Suprapubic skin (tissue), 4 donors: ENCODE measurements around the gene MYZAP. TPM values are rescaled to one million over a fixed set of nuclear protein-coding genes. Genes with fewer than 3 reads are reported as not detected.

Source experiments
- DNase-seq, 2 donors: peaks; one replicate each; pipeline ENCODE4 v3.0.0-alpha.2; 2019; ENCODE audit warnings: low spot score in 2 of 2
- H3K27ac ChIP-seq: fragments of 200-600 bp; sonication (generic); one replicate; pipeline ENCODE4 v1.5.1; 2019
- H3K27me3 ChIP-seq: fragments of 200-600 bp; sonication (generic); one replicate; pipeline ENCODE4 v1.5.1; 2019
- H3K36me3 ChIP-seq: fragments of 200-600 bp; sonication (generic); one replicate; pipeline ENCODE4 v1.5.1; 2019
- H3K4me1 ChIP-seq: fragments of 200-600 bp; sonication (generic); one replicate; pipeline ENCODE4 v1.5.1; 2019
- H3K4me3 ChIP-seq: fragments of 200-600 bp; sonication (generic); one replicate; pipeline ENCODE4 v1.5.1; 2019; ENCODE audit warnings: mild to moderate bottlenecking
- H3K9me3 ChIP-seq: fragments of 200-600 bp; sonication (generic); one replicate; pipeline ENCODE4 v1.5.1; 2019
- EP300 ChIP-seq: sonication (generic); formaldehyde crosslinking; IDR thresholded peaks from one replicate; pipeline ENCODE4 v1.6.1; 2017; ENCODE audit warnings: antibody characterized with exemption
- POLR2A ChIP-seq, 2 donors: fragments of 450-650 bp; IDR thresholded peaks; one replicate each; pipeline ENCODE4 v1.6.1; 2017; ENCODE audit warnings: antibody characterized with exemption in 2 of 2, mild to moderate bottlenecking in 2 of 2, moderate library complexity in 2 of 2
- POLR2AphosphoS5 ChIP-seq, 3 donors: sonication (generic); formaldehyde crosslinking; IDR thresholded peaks; one replicate each; pipeline ENCODE4 v1.6.1; 2017; ENCODE audit warnings: antibody characterized with exemption in 3 of 3
- WGBS: methylation state at CpG from one replicate; pipeline ENCODE4 v1.1.5; 2018; 5-methylcytosine and 5-hydroxymethylcytosine counted together
- total RNA-seq, 4 donors: library from RNA; depleted of rRNA; stranded (reverse); fragments of >200 nt; gene quantifications; one replicate each; pipeline ENCODE4 v1.1.0, GENCODE V29; 2016
- TF ChIP-seq, protein P1 (sequence below), 2 donors: fragments of 200-600 bp in 1 of 2; fragments of 450-650 bp in 1 of 2; sonication (generic) in 1 of 2; IDR thresholded peaks; one replicate each; pipeline ENCODE4 v1.5.1; 2016 to 2019; ENCODE audit warnings: antibody characterized with exemption in 2 of 2, mild to moderate bottlenecking in 1 of 2, moderate library complexity in 1 of 2

Gene MYZAP
- total RNA-seq, 4 donors from 2014 or later, result 8.6 to 14.9 (median 11.6) TPM

- no peaks in the 10 kb centered on the region for H3K27me3 ChIP-seq
- DNase-seq, result peak in 1 of 2 donors; percentile 64
- H3K36me3 ChIP-seq, result no peaks in the 10 kb centered on the region
- peak overlapping the region; percentile 55 for H3K27ac ChIP-seq
- peaks cover 61% of the 10 kb centered on the region for H3K4me1 ChIP-seq
- H3K4me3 ChIP-seq, result no peak overlapping the region
- TF ChIP-seq, protein P1, sequence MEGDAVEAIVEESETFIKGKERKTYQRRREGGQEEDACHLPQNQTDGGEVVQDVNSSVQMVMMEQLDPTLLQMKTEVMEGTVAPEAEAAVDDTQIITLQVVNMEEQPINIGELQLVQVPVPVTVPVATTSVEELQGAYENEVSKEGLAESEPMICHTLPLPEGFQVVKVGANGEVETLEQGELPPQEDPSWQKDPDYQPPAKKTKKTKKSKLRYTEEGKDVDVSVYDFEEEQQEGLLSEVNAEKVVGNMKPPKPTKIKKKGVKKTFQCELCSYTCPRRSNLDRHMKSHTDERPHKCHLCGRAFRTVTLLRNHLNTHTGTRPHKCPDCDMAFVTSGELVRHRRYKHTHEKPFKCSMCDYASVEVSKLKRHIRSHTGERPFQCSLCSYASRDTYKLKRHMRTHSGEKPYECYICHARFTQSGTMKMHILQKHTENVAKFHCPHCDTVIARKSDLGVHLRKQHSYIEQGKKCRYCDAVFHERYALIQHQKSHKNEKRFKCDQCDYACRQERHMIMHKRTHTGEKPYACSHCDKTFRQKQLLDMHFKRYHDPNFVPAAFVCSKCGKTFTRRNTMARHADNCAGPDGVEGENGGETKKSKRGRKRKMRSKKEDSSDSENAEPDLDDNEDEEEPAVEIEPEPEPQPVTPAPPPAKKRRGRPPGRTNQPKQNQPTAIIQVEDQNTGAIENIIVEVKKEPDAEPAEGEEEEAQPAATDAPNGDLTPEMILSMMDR (IDR thresholded peaks at IDR 0.05), result no peak
- TF ChIP-seq POLR2A (IDR thresholded peaks at IDR 0.05) (no peak), POLR2AphosphoS5 (IDR thresholded peaks at IDR 0.05) (no peak), EP300 (no peak)
- 42% methylated on average over 2 of the region's 2 CpGs for WGBS
- H3K9me3 ChIP-seq, result no peaks in the 10 kb centered on the region
Measured at GRCh38 chr15:57589754-57590153, 1.9 kb upstream of the MYZAP start.

DNA sequence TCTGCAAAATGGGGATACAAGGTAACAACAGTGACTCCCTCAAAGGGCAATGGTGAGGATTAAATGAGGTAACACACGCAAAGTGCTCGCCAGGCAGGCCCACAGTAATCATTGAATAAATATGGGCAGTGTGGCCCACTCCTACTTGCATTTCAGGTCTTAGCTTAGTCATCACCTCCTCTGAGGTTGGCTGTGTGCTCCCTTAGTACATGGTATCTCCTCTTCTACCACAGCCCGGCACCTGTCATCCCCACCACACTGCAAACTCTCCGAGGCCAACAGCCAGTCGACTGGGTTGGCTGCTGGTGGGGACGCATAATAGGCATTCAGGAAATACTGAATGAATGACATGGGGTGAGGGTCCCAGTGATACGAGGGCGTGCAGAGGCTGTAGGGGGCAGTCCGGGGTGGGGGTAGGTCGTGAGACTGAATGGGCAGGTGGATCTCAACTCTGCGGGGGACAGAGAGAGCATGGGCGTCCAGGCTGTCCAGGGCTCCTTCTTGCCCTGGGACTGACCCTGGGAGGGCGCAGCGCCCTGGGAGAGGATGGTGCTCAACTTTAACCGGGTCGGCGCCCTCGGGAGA lies 375 bp upstream of the MYZAP start:
- no peaks in the 10 kb centered on the region for H3K9me3 ChIP-seq
- 24% methylated on average over 18 of the region's 18 CpGs for WGBS
- no peak for DNase-seq
- H3K4me3 ChIP-seq, result peak overlapping the region; percentile 52
- H3K27ac ChIP-seq, result peak overlapping the region; percentile 65
- H3K4me1 ChIP-seq, result peaks cover 71% of the 10 kb centered on the region
- TF ChIP-seq, protein P1 (IDR thresholded peaks at IDR 0.05), result no peak
- TF ChIP-seq EP300 (no peak), POLR2AphosphoS5 (IDR thresholded peaks at IDR 0.05) (no peak), POLR2A (IDR thresholded peaks at IDR 0.05) (no peak)
- no peaks in the 10 kb centered on the region for H3K27me3 ChIP-seq
- H3K36me3 ChIP-seq, result no peaks in the 10 kb centered on the region

- Histone ChIP-seq H3K4me3 (peak overlapping the region; percentile 52), H3K36me3 (no peaks in the 10 kb centered on the region), H3K27ac (peak overlapping the region; percentile 65), H3K27me3 (no peaks in the 10 kb centered on the region), H3K4me1 (peaks cover 76% of the 10 kb centered on the region), H3K9me3 (no peaks in the 10 kb centered on the region)
- no peak for DNase-seq
- TF ChIP-seq POLR2A (IDR thresholded peaks at IDR 0.05) (no peak), POLR2AphosphoS5 (IDR thresholded peaks at IDR 0.05) (no peak), EP300 (no peak)
- TF ChIP-seq, protein P1 (IDR thresholded peaks at IDR 0.05), result no peak
- WGBS, result 56% methylated on average over 5 of the region's 5 CpGs
Measured at GRCh38 chr15:57592426-57592825, 722 bp downstream of the MYZAP start.

DNA sequence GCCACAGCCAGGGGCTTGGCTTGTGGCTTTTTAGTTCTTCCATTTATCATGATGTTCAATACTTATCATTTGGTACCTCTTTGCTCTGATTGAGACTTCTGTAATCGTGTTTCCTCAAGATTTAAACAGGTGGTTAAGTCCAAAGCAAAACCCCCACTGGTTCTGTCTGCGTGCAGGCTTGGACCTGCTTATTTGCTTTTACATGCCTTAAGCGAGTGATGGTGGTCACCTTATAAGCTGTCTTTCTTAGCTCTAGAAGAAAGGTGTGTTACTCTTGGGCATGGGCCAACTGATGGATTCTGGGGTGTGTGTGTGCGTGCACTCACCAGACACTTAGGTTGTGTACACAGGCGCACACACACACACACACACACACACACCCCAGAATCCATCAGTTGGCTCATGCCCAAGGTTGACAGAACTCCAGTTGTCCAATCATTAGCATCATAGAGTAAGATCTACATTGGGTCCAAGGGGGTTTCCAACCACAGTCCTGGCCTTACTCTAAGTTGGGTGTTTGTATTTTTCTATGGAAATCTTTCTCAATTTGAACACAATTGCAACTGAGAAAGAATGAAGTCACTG lies 1.2 kb downstream of the MYZAP start:
- H3K4me1 ChIP-seq, result peaks cover 76% of the 10 kb centered on the region

GRCh38 chr15:57594479-57594878 lies 2.8 kb downstream of the MYZAP start:
- Histone ChIP-seq H3K27ac (no peak overlapping the region), H3K4me1 (peaks cover 64% of the 10 kb centered on the region)
- 88% methylated on average over 6 of the region's 6 CpGs for WGBS

More for the DNA sequence above, 1.2 kb downstream of the MYZAP start:
- Histone ChIP-seq H3K36me3 (no peaks in the 10 kb centered on the region), H3K4me3 (peak overlapping the region; percentile 52), H3K27me3 (no peaks in the 10 kb centered on the region), H3K9me3 (no peaks in the 10 kb centered on the region), H3K27ac (no peak overlapping the region)
- WGBS, result 84% methylated on average over 3 of the region's 5 CpGs
- DNase-seq, result no peak
- TF ChIP-seq POLR2A (IDR thresholded peaks at IDR 0.05) (no peak), EP300 (no peak), POLR2AphosphoS5 (IDR thresholded peaks at IDR 0.05) (no peak)
- TF ChIP-seq, protein P1 (IDR thresholded peaks at IDR 0.05), result no peak

More at GRCh38 chr15:57594479-57594878, 2.8 kb downstream of the MYZAP start:
- no peaks in the 10 kb centered on the region for H3K36me3 ChIP-seq
- H3K4me3 ChIP-seq, result no peak overlapping the region
- TF ChIP-seq POLR2A (IDR thresholded peaks at IDR 0.05) (no peak), POLR2AphosphoS5 (IDR thresholded peaks at IDR 0.05) (no peak), EP300 (no peak)
- TF ChIP-seq, protein P1 (IDR thresholded peaks at IDR 0.05), result no peak
- H3K9me3 ChIP-seq, result no peaks in the 10 kb centered on the region
- no peaks in the 10 kb centered on the region for H3K27me3 ChIP-seq
- no peak for DNase-seq
